ENCODE results near the gene IFNLR1.

IFNLR1 gene

DNA sequence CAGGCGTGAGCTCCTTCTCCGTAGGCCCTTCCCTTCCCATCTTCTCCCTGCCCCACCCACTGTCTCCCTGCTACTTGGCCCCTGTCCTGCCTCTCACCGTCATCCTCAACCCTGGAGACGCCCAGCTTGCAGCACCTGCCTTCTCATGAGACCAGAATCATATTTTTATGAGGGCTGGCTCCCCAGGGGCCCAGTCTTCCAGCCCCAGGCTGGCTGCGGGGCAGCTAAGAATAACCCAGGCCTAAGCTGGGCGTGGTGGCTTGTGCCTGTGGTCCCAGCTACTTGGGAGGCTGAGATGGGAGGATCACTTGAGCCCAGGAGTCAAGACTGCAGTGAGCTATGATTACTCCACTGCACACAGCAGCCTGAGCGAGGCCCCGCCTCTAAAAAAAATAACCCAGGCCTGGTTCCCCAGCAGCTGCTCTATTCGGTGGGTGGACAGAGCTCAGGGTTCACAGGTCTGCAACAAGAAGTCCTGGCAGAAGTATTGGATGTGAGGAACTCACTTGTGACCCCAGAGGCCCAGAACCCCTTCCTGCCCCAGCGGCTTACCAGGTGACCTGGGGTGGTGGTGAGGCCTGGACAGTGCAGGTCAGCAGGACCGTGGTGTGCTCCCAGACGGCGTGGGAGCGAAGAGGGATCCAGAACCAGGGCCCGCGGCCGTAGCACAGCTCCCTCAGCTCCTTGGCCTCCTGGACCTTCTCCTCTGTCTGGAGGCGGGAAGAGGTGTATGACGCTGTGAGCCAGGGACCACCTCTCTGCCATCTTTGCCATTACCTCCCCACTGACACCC lies 81.5 kb downstream of the IFNLR1 start:
- no peak for DNase-seq (ENCODE audit: low spot score)

DNA sequence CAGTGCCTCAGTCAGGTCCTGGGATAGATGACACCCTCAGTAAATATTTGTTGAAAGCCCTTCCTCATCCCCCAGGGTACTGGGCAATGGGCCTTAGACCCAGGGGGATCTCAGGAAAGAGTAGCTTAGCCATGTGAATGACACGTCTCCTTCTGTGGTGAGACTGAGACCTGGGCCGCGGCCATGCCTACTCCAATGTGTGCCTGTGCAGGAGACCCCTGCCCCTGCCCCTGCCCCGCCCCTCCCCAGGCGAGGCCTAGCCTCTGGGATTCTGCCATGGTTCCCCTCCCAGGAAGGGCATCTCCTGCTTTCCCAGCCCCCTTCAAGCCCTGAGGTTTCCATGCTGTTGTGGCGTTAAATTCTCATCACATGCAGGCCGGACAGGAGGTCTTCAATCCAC lies 82.2 kb downstream of the IFNLR1 start:
- no peak for DNase-seq (ENCODE audit: low spot score)
